Fibroblast of villous mesenchyme (primary cell): ENCODE data around the gene CDHR5. TPM values are rescaled to one million over a fixed set of nuclear protein-coding genes. Genes with fewer than 3 reads are reported as not detected.

Source experiments
- DNase-seq: peaks from one replicate; pipeline ENCODE4 v3.0.0-alpha.2; 2010; ENCODE audit warnings: low read depth
- H3K4me3 ChIP-seq: 2 replicates; pipeline ENCODE4 v1.5.1; 2011; ENCODE audit warnings: low read depth, mild to moderate bottlenecking, low read length
- total RNA-seq: library from RNA; depleted of rRNA; stranded (reverse); fragments of >200 nt; gene quantifications from 2 replicates; pipeline ENCODE4 v1.2.3, GENCODE V29; 2012
- TF ChIP-seq, protein P1 (sequence below): IDR thresholded peaks from 2 replicates; pipeline ENCODE4 v1.5.1; 2012; ENCODE audit warnings: low read depth, mild to moderate bottlenecking, low read length; ENCODE audit not compliant: insufficient read depth

The CDHR5 gene, protein sequence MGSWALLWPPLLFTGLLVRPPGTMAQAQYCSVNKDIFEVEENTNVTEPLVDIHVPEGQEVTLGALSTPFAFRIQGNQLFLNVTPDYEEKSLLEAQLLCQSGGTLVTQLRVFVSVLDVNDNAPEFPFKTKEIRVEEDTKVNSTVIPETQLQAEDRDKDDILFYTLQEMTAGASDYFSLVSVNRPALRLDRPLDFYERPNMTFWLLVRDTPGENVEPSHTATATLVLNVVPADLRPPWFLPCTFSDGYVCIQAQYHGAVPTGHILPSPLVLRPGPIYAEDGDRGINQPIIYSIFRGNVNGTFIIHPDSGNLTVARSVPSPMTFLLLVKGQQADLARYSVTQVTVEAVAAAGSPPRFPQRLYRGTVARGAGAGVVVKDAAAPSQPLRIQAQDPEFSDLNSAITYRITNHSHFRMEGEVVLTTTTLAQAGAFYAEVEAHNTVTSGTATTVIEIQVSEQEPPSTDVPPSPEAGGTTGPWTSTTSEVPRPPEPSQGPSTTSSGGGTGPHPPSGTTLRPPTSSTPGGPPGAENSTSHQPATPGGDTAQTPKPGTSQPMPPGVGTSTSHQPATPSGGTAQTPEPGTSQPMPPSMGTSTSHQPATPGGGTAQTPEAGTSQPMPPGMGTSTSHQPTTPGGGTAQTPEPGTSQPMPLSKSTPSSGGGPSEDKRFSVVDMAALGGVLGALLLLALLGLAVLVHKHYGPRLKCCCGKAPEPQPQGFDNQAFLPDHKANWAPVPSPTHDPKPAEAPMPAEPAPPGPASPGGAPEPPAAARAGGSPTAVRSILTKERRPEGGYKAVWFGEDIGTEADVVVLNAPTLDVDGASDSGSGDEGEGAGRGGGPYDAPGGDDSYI
- total RNA-seq, result not detected in 2 replicates

DNA sequence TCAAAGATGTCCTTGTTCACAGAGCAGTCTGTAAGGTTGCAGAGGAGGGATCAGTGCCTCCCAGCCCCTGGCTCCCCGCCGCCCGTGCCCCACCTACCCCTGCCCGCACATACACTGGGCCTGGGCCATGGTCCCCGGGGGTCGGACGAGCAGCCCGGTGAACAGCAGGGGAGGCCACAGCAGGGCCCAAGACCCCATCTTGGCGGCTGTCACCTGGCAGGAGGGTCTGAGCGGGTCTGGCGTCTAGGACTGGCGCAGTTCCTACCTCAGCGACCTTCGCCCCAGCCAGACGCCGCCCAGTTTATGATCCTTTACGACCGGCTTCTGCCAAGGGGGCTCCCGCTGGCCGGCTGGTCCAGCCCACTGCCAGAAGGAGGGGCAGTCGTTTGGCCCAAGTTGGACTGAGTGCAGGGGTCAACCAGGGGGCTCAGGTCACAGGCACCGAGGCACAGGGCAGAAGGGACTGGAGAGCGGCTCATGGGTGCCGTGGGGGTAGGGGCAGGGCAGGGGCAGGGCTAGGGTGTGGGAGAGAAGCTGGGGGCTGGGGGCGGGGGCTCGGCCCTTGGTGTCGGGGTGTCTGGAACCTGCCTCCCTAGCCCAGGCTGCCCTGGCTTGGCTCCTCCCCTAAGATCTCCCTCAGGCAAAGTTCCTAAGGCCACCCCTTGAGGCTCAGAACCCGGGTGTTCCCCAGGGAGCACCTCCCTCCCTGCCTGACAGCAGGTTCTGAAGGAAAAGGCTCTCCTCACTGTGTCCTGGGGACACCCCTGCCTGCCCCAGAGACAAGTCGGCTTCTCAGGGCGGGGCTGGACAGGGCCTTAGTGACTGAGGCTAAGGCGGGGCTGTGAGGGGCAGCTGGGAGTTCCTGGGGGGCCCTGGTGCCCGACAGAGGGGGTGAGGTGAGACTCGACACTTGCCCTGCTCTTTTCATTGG, at the start of gene CDHR5:
Gene CDHR5 (minus strand): TSS at position 251 of the 931 bp plus-strand sequence. CDS start 53 bp downstream, at position 198.
- TF ChIP-seq, protein P1, sequence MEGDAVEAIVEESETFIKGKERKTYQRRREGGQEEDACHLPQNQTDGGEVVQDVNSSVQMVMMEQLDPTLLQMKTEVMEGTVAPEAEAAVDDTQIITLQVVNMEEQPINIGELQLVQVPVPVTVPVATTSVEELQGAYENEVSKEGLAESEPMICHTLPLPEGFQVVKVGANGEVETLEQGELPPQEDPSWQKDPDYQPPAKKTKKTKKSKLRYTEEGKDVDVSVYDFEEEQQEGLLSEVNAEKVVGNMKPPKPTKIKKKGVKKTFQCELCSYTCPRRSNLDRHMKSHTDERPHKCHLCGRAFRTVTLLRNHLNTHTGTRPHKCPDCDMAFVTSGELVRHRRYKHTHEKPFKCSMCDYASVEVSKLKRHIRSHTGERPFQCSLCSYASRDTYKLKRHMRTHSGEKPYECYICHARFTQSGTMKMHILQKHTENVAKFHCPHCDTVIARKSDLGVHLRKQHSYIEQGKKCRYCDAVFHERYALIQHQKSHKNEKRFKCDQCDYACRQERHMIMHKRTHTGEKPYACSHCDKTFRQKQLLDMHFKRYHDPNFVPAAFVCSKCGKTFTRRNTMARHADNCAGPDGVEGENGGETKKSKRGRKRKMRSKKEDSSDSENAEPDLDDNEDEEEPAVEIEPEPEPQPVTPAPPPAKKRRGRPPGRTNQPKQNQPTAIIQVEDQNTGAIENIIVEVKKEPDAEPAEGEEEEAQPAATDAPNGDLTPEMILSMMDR, result no peak
- DNase-seq, result no peak
- no peak within 1 kb of the TSS for H3K4me3 ChIP-seq

DNA sequence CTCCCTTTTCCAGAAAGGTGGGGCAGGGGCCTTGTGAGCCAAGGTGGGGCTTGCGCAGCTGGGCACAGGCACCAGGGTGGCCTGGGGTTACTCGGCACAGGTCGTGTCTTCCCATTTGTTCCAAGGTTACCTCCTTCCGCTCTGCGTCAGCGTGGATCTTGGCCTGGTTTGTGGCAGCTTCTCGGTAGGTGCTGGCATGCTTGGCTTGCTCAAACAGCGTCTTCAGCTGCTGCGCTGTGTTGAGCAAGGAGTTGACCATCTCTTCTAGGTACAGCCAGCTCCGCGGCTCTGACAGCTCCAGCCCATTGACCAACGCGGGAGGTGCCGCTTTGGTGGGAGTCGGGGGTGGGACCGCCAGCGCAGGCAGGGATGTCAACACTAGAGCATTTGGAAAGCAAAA, 49.7 kb upstream of the CDHR5 start:
- DNase-seq, result no peak
- no peak overlapping the region for H3K4me3 ChIP-seq

DNA sequence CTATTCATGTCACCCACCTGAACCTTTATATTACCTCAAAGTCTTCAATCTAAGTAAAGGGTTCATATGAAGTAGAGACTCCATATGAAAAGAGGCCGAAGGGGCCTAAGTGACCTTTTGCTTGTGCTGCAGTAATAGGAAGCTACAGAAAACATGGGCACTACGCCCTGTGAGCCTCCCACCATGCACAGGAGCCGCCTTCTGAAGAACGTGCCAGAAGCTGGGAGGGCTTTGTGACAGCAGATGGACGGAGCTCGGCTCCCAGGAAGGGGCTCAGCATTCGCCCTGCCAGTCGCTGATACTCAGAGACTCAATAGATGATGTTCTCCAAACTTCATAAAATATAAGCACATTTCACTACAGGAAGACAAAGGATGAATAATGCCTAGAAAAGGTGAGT, 49.1 kb upstream of the CDHR5 start:
- no peak overlapping the region for H3K4me3 ChIP-seq
- no peak for DNase-seq
- TF ChIP-seq, protein P1, result no peak

More for the DNA sequence above, 49.7 kb upstream of the CDHR5 start:
- TF ChIP-seq, protein P1, result no peak

DNA sequence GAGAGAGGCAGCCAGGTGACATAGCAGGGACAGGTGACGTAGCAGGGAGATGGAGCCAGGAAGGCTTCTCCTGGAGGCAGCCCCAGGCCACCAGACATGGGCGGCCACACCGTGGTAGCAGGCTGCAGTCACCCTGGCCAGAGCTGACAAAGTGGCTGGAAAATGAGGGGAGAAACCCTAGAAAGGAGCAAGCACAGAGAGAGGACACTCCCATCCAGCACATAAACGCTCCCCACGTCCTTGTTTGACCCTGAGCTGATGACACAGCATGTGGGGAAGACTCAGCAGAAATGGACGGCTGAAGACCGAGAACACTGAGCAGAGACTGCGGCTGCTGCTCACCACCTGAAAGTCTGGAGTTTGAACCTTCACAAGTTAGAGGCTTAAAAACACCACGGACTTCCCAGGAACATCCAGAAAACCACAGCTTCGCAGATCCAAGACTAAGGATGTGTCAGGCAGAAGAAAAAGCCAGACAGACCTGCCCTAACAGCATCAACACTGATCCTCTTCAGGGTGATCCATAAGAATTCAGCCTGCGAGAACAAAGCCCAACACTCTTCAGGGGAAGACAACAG, 41.0 kb upstream of the CDHR5 start:
- no peak overlapping the region for H3K4me3 ChIP-seq
- TF ChIP-seq, protein P1, result no peak
- DNase-seq, result peak; percentile 91

DNA sequence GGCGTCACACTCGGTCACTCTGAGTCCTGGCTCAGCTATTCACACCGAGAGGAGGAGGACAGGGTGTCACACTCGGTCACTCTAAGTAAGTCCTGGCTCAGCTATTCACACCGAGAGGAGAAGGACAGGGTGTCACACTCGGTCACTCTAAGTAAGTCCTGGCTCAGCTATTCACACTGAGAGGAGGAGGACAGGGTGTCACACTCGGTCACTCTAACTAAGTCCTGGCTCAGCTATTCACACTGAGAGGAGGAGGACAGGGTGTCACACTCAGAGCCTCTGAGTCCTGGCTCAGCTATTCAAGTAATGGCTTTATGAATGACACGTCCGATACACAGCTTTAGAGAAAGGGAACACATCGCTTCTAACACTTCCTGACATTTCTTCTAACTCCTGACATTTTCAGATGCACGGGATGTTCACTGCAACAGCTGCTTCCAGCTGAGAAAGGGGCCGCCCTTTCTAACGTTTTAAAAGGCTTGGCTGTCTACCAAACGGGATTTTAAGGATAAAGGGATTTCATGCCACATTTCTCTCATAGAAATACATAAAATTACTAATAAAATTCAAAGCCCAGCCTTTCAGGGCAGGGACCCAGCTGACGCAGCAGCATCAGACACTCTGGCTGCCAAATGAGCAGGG, 40.4 kb upstream of the CDHR5 start:
- TF ChIP-seq, protein P1, result no peak
- no peak overlapping the region for H3K4me3 ChIP-seq

More for the DNA sequence above, 40.4 kb upstream of the CDHR5 start:
- DNase-seq, result peak; percentile 96
